GM23338 (cell line): ENCODE data around the gene ITGB7. TPM values are rescaled to one million over a fixed set of nuclear protein-coding genes. Genes with fewer than 3 reads are reported as not detected.

Experiments
- polyA plus RNA-seq: library from polyadenylated mRNA; unstranded; fragments of >200 nt; fragmentation: Nextera tagmentation; extraction: Ambion mirVana; gene quantifications from 2 replicates; pipeline ENCODE4 v1.2.1, GENCODE V29; 2016
- small RNA-seq: library from RNA; depleted of rRNA; stranded (forward); fragments of <200 nt; gene quantifications from one replicate; pipeline ENCODE3, GENCODE V24; 2014; ENCODE audit warnings: low replicate concordance
- total RNA-seq: library from RNA; depleted of rRNA; stranded (reverse); fragments of >200 nt; shearing (Covaris generic); gene quantifications from 2 replicates; pipeline ENCODE4 v1.2.3, GENCODE V29; 2014; rRNA removed

The ITGB7 gene
- total and polyA plus RNA-seq, 2 experiments from 2014 or later: 0.32 TPM; not detected in 1

Small RNA genes lying within 50 kb of the gene (small RNA-seq; reads per million reads assigned to genes)
- 0.10 reads per million for gene HIGD1AP1

Other genes starting within 250 kb of the ITGB7 start
- gene EIF4B, start 200.8 kb downstream of the ITGB7 start, total RNA-seq: 564 and 584 TPM in 2 replicates
- 130 and 141 TPM in 2 replicates for gene EIF4B, start 200.8 kb downstream of the ITGB7 start, polyA plus RNA-seq
- 5.7 and 6.9 TPM in 2 replicates for gene TNS2, start 157.2 kb downstream of the ITGB7 start, total RNA-seq
- 1.5 and 1.8 TPM in 2 replicates for gene TNS2, start 157.2 kb downstream of the ITGB7 start, polyA plus RNA-seq
- 4.7 and 5.4 TPM in 2 replicates for gene SPRYD3, start 127.9 kb downstream of the ITGB7 start, total RNA-seq
- 3.4 and 4.3 TPM in 2 replicates for gene SPRYD3, start 127.9 kb downstream of the ITGB7 start, polyA plus RNA-seq
- 14.1 and 16.6 TPM in 2 replicates for gene IGFBP6, start 109.6 kb downstream of the ITGB7 start, total RNA-seq
- 14.7 and 17.6 TPM in 2 replicates for gene IGFBP6, start 109.6 kb downstream of the ITGB7 start, polyA plus RNA-seq
- gene SOAT2, start 103.8 kb downstream of the ITGB7 start, total RNA-seq: not detected in 2 replicates
- gene SOAT2, start 103.8 kb downstream of the ITGB7 start, polyA plus RNA-seq: not detected in 2 replicates
- 13.0 and 13.2 TPM in 2 replicates for gene ZNF740, start 26.5 kb downstream of the ITGB7 start, total RNA-seq
- gene ZNF740, start 26.5 kb downstream of the ITGB7 start, polyA plus RNA-seq: 1.3 and 2.6 TPM in 2 replicates
- 3.6 and 7.1 TPM in 2 replicates for gene CSAD, start 26.3 kb downstream of the ITGB7 start, total RNA-seq
- 3.1 and 3.2 TPM in 2 replicates for gene CSAD, start 26.3 kb downstream of the ITGB7 start, polyA plus RNA-seq
- gene RARG, start 25.0 kb upstream of the ITGB7 start, total RNA-seq: 39.3 and 50.2 TPM in 2 replicates
- gene RARG, start 25.0 kb upstream of the ITGB7 start, polyA plus RNA-seq: 16.4 and 18.5 TPM in 2 replicates
- gene ESPL1, start 61.0 kb upstream of the ITGB7 start, total RNA-seq: 39.6 and 56.5 TPM in 2 replicates
- gene ESPL1, start 61.0 kb upstream of the ITGB7 start, polyA plus RNA-seq: 12.7 and 13.2 TPM in 2 replicates
- gene PFDN5, start 88.3 kb upstream of the ITGB7 start, total RNA-seq: 199 and 225 TPM in 2 replicates
- gene PFDN5, start 88.3 kb upstream of the ITGB7 start, polyA plus RNA-seq: 567 and 586 TPM in 2 replicates
- 65.0 and 66.5 TPM in 2 replicates for gene MYG1, start 92.4 kb upstream of the ITGB7 start, total RNA-seq
- 94.2 and 100.0 TPM in 2 replicates for gene MYG1, start 92.4 kb upstream of the ITGB7 start, polyA plus RNA-seq
- 77.7 and 81.7 TPM in 2 replicates for gene AAAS, start 114.4 kb upstream of the ITGB7 start, total RNA-seq
- 36.7 and 40.4 TPM in 2 replicates for gene AAAS, start 114.4 kb upstream of the ITGB7 start, polyA plus RNA-seq
- 0.04 and 0.17 TPM in 2 replicates for gene SP7, start 129.1 kb upstream of the ITGB7 start, total RNA-seq
- 0.16 TPM in 1 of 2 replicates, not detected in the other for gene SP7, start 129.1 kb upstream of the ITGB7 start, polyA plus RNA-seq
- gene SP1, start 172.9 kb upstream of the ITGB7 start, total RNA-seq: 68.4 and 73.3 TPM in 2 replicates
- gene SP1, start 172.9 kb upstream of the ITGB7 start, polyA plus RNA-seq: 10.6 and 11.1 TPM in 2 replicates
- gene AMHR2, start 216.6 kb upstream of the ITGB7 start, total RNA-seq: 0.24 TPM in 1 of 2 replicates, not detected in the other
- gene AMHR2, start 216.6 kb upstream of the ITGB7 start, polyA plus RNA-seq: not detected in 2 replicates
- gene PRR13, start 234.5 kb upstream of the ITGB7 start, total RNA-seq: 70.5 and 120 TPM in 2 replicates
- gene PRR13, start 234.5 kb upstream of the ITGB7 start, polyA plus RNA-seq: 302 and 303 TPM in 2 replicates
- gene PCBP2, start 244.9 kb upstream of the ITGB7 start, total RNA-seq: 676 and 713 TPM in 2 replicates
- 397 and 473 TPM in 2 replicates for gene PCBP2, start 244.9 kb upstream of the ITGB7 start, polyA plus RNA-seq